Middle frontal gyrus (tissue), 1 donor: Measurements from ENCODE around the gene IGFBPL1.

Source experiments
- DNase-seq: peaks from one replicate; pipeline ENCODE4 v3.0.0-alpha.2; 2015; ENCODE audit warnings: low spot score; ENCODE audit errors: extremely low spot score

The IGFBPL1 gene

GRCh38 chr9:38357350-38358114, 66.7 kb downstream of the IGFBPL1 start:
- DNase-seq, result no peak

DNA sequence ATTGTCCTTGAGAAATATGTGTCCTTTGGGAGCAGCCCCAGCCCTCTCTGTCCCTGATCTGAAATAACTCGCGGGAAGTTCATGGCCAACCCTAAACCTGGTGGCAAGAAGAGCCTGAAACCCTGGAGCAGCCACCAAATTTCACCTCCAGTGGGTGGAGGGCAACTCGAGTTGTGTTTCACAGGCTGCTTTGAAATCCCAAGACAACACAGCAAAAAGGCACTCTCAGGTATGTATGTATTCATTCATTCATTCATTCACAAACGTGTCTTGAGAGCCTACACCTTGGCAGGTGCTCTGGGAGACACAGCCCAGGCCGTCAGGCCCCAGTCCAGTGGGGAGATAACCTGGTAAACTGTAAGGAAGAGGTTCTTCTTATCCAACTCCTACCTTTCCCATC, 67.4 kb downstream of the IGFBPL1 start:
- no peak for DNase-seq
